ENCODE results near the gene FUCA2.

DNA sequence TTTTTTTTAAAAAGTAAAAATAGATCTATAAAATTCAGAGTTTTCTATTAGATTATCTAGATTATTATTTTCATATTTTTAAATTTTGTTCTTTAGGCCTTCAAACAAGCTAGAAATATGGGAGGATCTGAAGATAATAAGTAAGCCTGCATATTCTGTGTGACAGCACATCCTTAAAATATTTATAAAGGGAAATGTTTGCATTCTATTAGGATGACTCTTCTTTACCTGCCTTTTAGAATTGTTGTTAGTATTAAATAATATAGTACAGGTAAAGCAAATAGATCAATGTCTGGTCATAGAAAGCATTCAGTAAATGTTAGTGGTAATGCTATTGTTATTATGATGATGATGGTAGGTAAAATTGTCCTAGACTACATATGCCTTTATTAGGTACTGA lies 43.5 kb downstream of the FUCA2 start:
- TF ChIP-seq EP300 (IDR thresholded peaks at IDR 0.05; ENCODE audit: borderline replicate concordance in 1 of 2, low read depth in 1 of 2, low read length in 1 of 2): no peak
- TF ChIP-seq, protein P1, sequence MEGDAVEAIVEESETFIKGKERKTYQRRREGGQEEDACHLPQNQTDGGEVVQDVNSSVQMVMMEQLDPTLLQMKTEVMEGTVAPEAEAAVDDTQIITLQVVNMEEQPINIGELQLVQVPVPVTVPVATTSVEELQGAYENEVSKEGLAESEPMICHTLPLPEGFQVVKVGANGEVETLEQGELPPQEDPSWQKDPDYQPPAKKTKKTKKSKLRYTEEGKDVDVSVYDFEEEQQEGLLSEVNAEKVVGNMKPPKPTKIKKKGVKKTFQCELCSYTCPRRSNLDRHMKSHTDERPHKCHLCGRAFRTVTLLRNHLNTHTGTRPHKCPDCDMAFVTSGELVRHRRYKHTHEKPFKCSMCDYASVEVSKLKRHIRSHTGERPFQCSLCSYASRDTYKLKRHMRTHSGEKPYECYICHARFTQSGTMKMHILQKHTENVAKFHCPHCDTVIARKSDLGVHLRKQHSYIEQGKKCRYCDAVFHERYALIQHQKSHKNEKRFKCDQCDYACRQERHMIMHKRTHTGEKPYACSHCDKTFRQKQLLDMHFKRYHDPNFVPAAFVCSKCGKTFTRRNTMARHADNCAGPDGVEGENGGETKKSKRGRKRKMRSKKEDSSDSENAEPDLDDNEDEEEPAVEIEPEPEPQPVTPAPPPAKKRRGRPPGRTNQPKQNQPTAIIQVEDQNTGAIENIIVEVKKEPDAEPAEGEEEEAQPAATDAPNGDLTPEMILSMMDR (IDR thresholded peaks at IDR 0.05): no peak
- TF ChIP-seq, protein P2, sequence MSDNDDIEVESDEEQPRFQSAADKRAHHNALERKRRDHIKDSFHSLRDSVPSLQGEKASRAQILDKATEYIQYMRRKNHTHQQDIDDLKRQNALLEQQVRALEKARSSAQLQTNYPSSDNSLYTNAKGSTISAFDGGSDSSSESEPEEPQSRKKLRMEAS (IDR thresholded peaks at IDR 0.05; ENCODE audit: low read depth): no peak
- no peak for TF ChIP-seq NRF1 (IDR thresholded peaks at IDR 0.05; ENCODE audit: low read depth, low read length)
- no peak for TF ChIP-seq NFIC (IDR thresholded peaks at IDR 0.05; ENCODE audit: borderline replicate concordance)
- no peak for TF ChIP-seq JUND (IDR thresholded peaks at IDR 0.05)

Measured in SK-N-SH (cell line).